T-helper 17 cell (primary cell): Measurements from ENCODE around the gene CPHXL2. TPM values are rescaled to one million over a fixed set of nuclear protein-coding genes. Genes with fewer than 3 reads are reported as not detected.

Source experiments
- ATAC-seq: fragments of 150-1000 bp; cut with Tn5 transposase; 2 replicates; pipeline ENCODE4 v1.10.0; 2021; ENCODE audit warnings: mild to moderate bottlenecking, moderate library complexity
- DNase-seq, 3 donors: peaks; one replicate each; pipeline versions ENCODE4 v3.0.0 to v3.0.0-alpha.2; 2020 to 2021
- H3K9me3 ChIP-seq: one replicate; pipeline ENCODE4 v1.7.0; 2013; ENCODE audit warnings: low read length, mild to moderate bottlenecking; ENCODE audit not compliant: control insufficient read depth, poor library complexity, severe bottlenecking
- H3K27ac Mint-ChIP-seq: one replicate; pipeline ENCODE4 v1.8.0; 2022; ENCODE audit warnings: mild to moderate bottlenecking, moderate library complexity, mixed read lengths
- H3K27me3 Mint-ChIP-seq: one replicate; pipeline ENCODE4 v1.8.0; 2022; ENCODE audit warnings: mixed read lengths
- H3K36me3 Mint-ChIP-seq: one replicate; pipeline ENCODE4 v1.8.0; 2022; ENCODE audit warnings: low read depth, mixed read lengths
- H3K4me1 Mint-ChIP-seq: one replicate; pipeline ENCODE4 v1.8.0; 2022; ENCODE audit warnings: mild to moderate bottlenecking, mixed read lengths
- H3K4me3 Mint-ChIP-seq: one replicate; pipeline ENCODE4 v1.8.0; 2022; ENCODE audit warnings: mild to moderate bottlenecking, moderate library complexity, mixed read lengths
- total RNA-seq, 4 donors: library from RNA in 2 of 4; stranded (reverse) in 2 of 4; gene quantifications; one replicate each; pipeline ENCODE4 v1.2.3 and lab custom pipeline; 2022 to 2026

The CPHXL2 gene
- total RNA-seq, 2 donors from 2014 or later, result not detected

DNA sequence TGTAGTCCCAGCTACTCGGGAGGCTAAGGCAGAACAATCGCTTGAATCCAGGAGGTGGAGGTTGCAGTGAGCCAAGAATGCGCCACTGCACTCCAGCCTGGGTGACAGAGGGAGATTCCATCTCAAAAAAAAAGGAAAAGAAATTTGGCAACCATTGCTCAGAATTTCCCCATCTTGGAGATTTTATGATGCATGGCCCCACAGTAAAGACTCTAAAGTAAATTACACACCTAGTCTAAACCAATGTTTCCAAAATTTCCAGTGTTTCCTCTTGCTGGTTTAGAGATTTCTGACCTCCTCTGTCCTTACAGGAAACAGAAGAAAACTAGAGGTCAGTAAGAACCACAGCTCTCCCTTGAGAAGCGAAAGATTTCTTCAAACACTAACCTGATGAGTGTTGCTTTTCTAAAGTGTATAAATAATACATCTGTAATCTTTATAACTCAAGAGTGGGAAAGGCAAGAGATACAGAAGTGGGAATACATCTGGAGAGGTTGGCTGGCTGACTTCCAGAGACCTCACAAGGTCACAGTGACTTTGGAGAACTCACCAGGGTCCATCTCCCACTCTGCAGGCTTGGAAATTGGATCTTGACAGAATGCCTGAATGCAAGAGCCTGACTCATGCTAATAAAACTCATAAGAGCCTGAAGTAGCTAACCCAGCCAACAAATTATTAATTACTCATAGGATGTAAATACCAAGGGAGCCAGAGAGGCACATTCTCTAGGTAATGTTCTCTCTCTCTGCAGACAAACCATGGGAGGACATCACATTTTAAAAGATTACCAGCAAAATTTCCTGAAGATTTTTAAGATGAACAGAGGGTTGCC is 62.5 kb downstream of the CPHXL2 start:
- H3K4me3 Mint-ChIP-seq, result no peak overlapping the region
- H3K4me1 Mint-ChIP-seq, result peaks cover 24% of the 10 kb centered on the region
- no peaks in the 10 kb centered on the region for H3K27me3 Mint-ChIP-seq
- ATAC-seq, result no peak
- H3K9me3 ChIP-seq, result no peaks in the 10 kb centered on the region
- peaks cover 4% of the 10 kb centered on the region for H3K36me3 Mint-ChIP-seq
- H3K27ac Mint-ChIP-seq, result no peak overlapping the region
- DNase-seq, result no peak

Other genes with a start within 250 kb of the CPHXL2 start
- gene CFDP1, start 243.5 kb downstream of the CPHXL2 start, total RNA-seq, result 10 to 100 TPM; 33.6 to 34.7 TPM
- 10 to 100 TPM; 39.7 to 46.5 TPM for gene TMEM170A, start 212.3 kb downstream of the CPHXL2 start, total RNA-seq
- not detected for gene CHST6, start 181.6 kb downstream of the CPHXL2 start, total RNA-seq
- gene CHST5, start 140.9 kb downstream of the CPHXL2 start, total RNA-seq, result under 1 TPM in 1 of 2 donors, not detected in 1; 0.16 TPM
- gene TMEM231, start 120.8 kb downstream of the CPHXL2 start, total RNA-seq, result 1 to 10 TPM; 5.3 to 7.5 TPM
- 10 to 100 TPM; 76.5 to 79.5 TPM for gene GABARAPL2, start 110.6 kb downstream of the CPHXL2 start, total RNA-seq
- 10 to 100 TPM; 57.9 to 64.1 TPM for gene ADAT1, start 53.7 kb downstream of the CPHXL2 start, total RNA-seq
- 100 to 1,000 TPM; 160 to 161 TPM for gene KARS1, start 29.3 kb downstream of the CPHXL2 start, total RNA-seq
- 100 to 1,000 TPM in 1 of 2 donors, 10 to 100 TPM in 1; 98.1 to 107 TPM for gene TERF2IP, start 29.2 kb downstream of the CPHXL2 start, total RNA-seq
- gene DUXB, start 24.5 kb upstream of the CPHXL2 start, total RNA-seq, result not detected
- not detected for gene CPHXL, start 49.5 kb upstream of the CPHXL2 start, total RNA-seq